ENCODE measurements around the gene SETSIP.

The SETSIP gene

GRCh38 chr1:92051948-92052347, 23.3 kb downstream of the SETSIP start:
- Histone ChIP-seq H3K4me3 (ENCODE audit: low read depth, low read length) (no peak overlapping the region), H3K27ac (ENCODE audit: low read depth, low read length) (no peak overlapping the region), H3K36me3 (ENCODE audit: control insufficient read depth, insufficient read depth, low read length) (no peaks in the 10 kb centered on the region), H3K4me1 (ENCODE audit: control insufficient read depth, insufficient read depth, low read length) (no peaks in the 10 kb centered on the region), H3K9me3 (ENCODE audit: control insufficient read depth, insufficient read depth, low read length) (no peaks in the 10 kb centered on the region), H3K9ac (ENCODE audit: low read depth, low read length) (no peak overlapping the region), H3K27me3 (ENCODE audit: control insufficient read depth, insufficient read depth, low read length) (no peaks in the 10 kb centered on the region)

- no peaks in the 10 kb centered on the region for H3K9me3 ChIP-seq (ENCODE audit: control insufficient read depth, insufficient read depth, low read length)
- no peaks in the 10 kb centered on the region for H3K36me3 ChIP-seq (ENCODE audit: control insufficient read depth, insufficient read depth, low read length)
- H3K27ac ChIP-seq (ENCODE audit: low read depth, low read length) = no peak overlapping the region
- H3K4me3 ChIP-seq (ENCODE audit: low read depth, low read length) = no peak overlapping the region
- H3K27me3 ChIP-seq (ENCODE audit: control insufficient read depth, insufficient read depth, low read length) = no peaks in the 10 kb centered on the region
- H3K9ac ChIP-seq (ENCODE audit: low read depth, low read length) = no peak overlapping the region
- H3K4me1 ChIP-seq (ENCODE audit: control insufficient read depth, insufficient read depth, low read length) = no peaks in the 10 kb centered on the region
Measured at GRCh38 chr1:92045766-92046495, 29.3 kb downstream of the SETSIP start.

GRCh38 chr1:92043621-92044020, 31.6 kb downstream of the SETSIP start:
- Histone ChIP-seq H3K36me3 (ENCODE audit: control insufficient read depth, insufficient read depth, low read length) (no peaks in the 10 kb centered on the region), H3K4me1 (ENCODE audit: control insufficient read depth, insufficient read depth, low read length) (no peaks in the 10 kb centered on the region), H3K4me3 (ENCODE audit: low read depth, low read length) (no peak overlapping the region), H3K9ac (ENCODE audit: low read depth, low read length) (no peak overlapping the region), H3K27me3 (ENCODE audit: control insufficient read depth, insufficient read depth, low read length) (no peaks in the 10 kb centered on the region), H3K27ac (ENCODE audit: low read depth, low read length) (no peak overlapping the region), H3K9me3 (ENCODE audit: control insufficient read depth, insufficient read depth, low read length) (no peaks in the 10 kb centered on the region)

GRCh38 chr1:92040971-92041370, 34.2 kb downstream of the SETSIP start:
- Histone ChIP-seq H3K9ac (ENCODE audit: low read depth, low read length) (no peak overlapping the region), H3K27ac (ENCODE audit: low read depth, low read length) (no peak overlapping the region), H3K9me3 (ENCODE audit: control insufficient read depth, insufficient read depth, low read length) (no peaks in the 10 kb centered on the region), H3K4me1 (ENCODE audit: control insufficient read depth, insufficient read depth, low read length) (peaks cover 8% of the 10 kb centered on the region), H3K27me3 (ENCODE audit: control insufficient read depth, insufficient read depth, low read length) (no peaks in the 10 kb centered on the region), H3K36me3 (ENCODE audit: control insufficient read depth, insufficient read depth, low read length) (no peaks in the 10 kb centered on the region), H3K4me3 (ENCODE audit: low read depth, low read length) (no peak overlapping the region)

- Histone ChIP-seq H3K27ac (ENCODE audit: low read depth, low read length) (no peak overlapping the region), H3K4me3 (ENCODE audit: low read depth, low read length) (no peak overlapping the region), H3K4me1 (ENCODE audit: control insufficient read depth, insufficient read depth, low read length) (peaks cover 8% of the 10 kb centered on the region), H3K9me3 (ENCODE audit: control insufficient read depth, insufficient read depth, low read length) (no peaks in the 10 kb centered on the region), H3K36me3 (ENCODE audit: control insufficient read depth, insufficient read depth, low read length) (no peaks in the 10 kb centered on the region), H3K9ac (ENCODE audit: low read depth, low read length) (no peak overlapping the region), H3K27me3 (ENCODE audit: control insufficient read depth, insufficient read depth, low read length) (no peaks in the 10 kb centered on the region)
Measured at GRCh38 chr1:92038695-92039346, 36.4 kb downstream of the SETSIP start.

- no peaks in the 10 kb centered on the region for H3K36me3 ChIP-seq (ENCODE audit: control insufficient read depth, insufficient read depth, low read length)
- H3K4me1 ChIP-seq (ENCODE audit: control insufficient read depth, insufficient read depth, low read length) = peaks cover 8% of the 10 kb centered on the region
- H3K4me3 ChIP-seq (ENCODE audit: low read depth, low read length) = no peak overlapping the region
- H3K9me3 ChIP-seq (ENCODE audit: control insufficient read depth, insufficient read depth, low read length) = no peaks in the 10 kb centered on the region
- no peak overlapping the region for H3K9ac ChIP-seq (ENCODE audit: low read depth, low read length)
- no peak overlapping the region for H3K27ac ChIP-seq (ENCODE audit: low read depth, low read length)
- no peaks in the 10 kb centered on the region for H3K27me3 ChIP-seq (ENCODE audit: control insufficient read depth, insufficient read depth, low read length)
Measured at GRCh38 chr1:92037400-92037799, 37.8 kb downstream of the SETSIP start.

GRCh38 chr1:92031281-92032110, 43.7 kb downstream of the SETSIP start:
- Histone ChIP-seq H3K9me3 (ENCODE audit: control insufficient read depth, insufficient read depth, low read length) (no peaks in the 10 kb centered on the region), H3K27me3 (ENCODE audit: control insufficient read depth, insufficient read depth, low read length) (peaks cover 23% of the 10 kb centered on the region), H3K27ac (ENCODE audit: low read depth, low read length) (no peak overlapping the region), H3K9ac (ENCODE audit: low read depth, low read length) (no peak overlapping the region), H3K36me3 (ENCODE audit: control insufficient read depth, insufficient read depth, low read length) (no peaks in the 10 kb centered on the region), H3K4me1 (ENCODE audit: control insufficient read depth, insufficient read depth, low read length) (peaks cover 7% of the 10 kb centered on the region; the same call in 1 of the 2 replicates), H3K4me3 (ENCODE audit: low read depth, low read length) (no peak overlapping the region)

GRCh38 chr1:92030656-92031107, 44.5 kb downstream of the SETSIP start:
- Histone ChIP-seq H3K9me3 (ENCODE audit: control insufficient read depth, insufficient read depth, low read length) (no peaks in the 10 kb centered on the region), H3K36me3 (ENCODE audit: control insufficient read depth, insufficient read depth, low read length) (no peaks in the 10 kb centered on the region), H3K27me3 (ENCODE audit: control insufficient read depth, insufficient read depth, low read length) (peaks cover 23% of the 10 kb centered on the region), H3K4me1 (ENCODE audit: control insufficient read depth, insufficient read depth, low read length) (peaks cover 7% of the 10 kb centered on the region; the same call in 1 of the 2 replicates), H3K27ac (ENCODE audit: low read depth, low read length) (no peak overlapping the region), H3K9ac (ENCODE audit: low read depth, low read length) (no peak overlapping the region), H3K4me3 (ENCODE audit: low read depth, low read length) (peak overlapping the region; percentile 77)

- Histone ChIP-seq H3K9ac (ENCODE audit: low read depth, low read length) (no peak overlapping the region), H3K36me3 (ENCODE audit: control insufficient read depth, insufficient read depth, low read length) (no peaks in the 10 kb centered on the region), H3K4me3 (ENCODE audit: low read depth, low read length) (peak overlapping the region; percentile 77), H3K27me3 (ENCODE audit: control insufficient read depth, insufficient read depth, low read length) (peaks cover 23% of the 10 kb centered on the region), H3K4me1 (ENCODE audit: control insufficient read depth, insufficient read depth, low read length) (peaks cover 7% of the 10 kb centered on the region; the same call in 1 of the 2 replicates), H3K27ac (ENCODE audit: low read depth, low read length) (no peak overlapping the region), H3K9me3 (ENCODE audit: control insufficient read depth, insufficient read depth, low read length) (no peaks in the 10 kb centered on the region)
Measured at GRCh38 chr1:92029241-92029922, 45.8 kb downstream of the SETSIP start.

- peaks cover 23% of the 10 kb centered on the region for H3K27me3 ChIP-seq (ENCODE audit: control insufficient read depth, insufficient read depth, low read length)
Measured at GRCh38 chr1:92026806-92027205, 48.4 kb downstream of the SETSIP start.

More at GRCh38 chr1:92026806-92027205, 48.4 kb downstream of the SETSIP start:
- Histone ChIP-seq H3K9me3 (ENCODE audit: control insufficient read depth, insufficient read depth, low read length) (no peaks in the 10 kb centered on the region), H3K4me1 (ENCODE audit: control insufficient read depth, insufficient read depth, low read length) (peaks cover 7% of the 10 kb centered on the region; the same call in 1 of the 2 replicates), H3K4me3 (ENCODE audit: low read depth, low read length) (no peak overlapping the region), H3K36me3 (ENCODE audit: control insufficient read depth, insufficient read depth, low read length) (no peaks in the 10 kb centered on the region), H3K27ac (ENCODE audit: low read depth, low read length) (no peak overlapping the region), H3K9ac (ENCODE audit: low read depth, low read length) (no peak overlapping the region)

Data from HUES48 (cell line).